ENCODE measurements around the gene TADA3.

TADA3 gene

GRCh38 chr3:9808345-9809037 is 16.2 kb upstream of the TADA3 start:
- H3K27me3 ChIP-seq (ENCODE audit: control insufficient read depth, insufficient read depth, low read length) = peaks cover 14% of the 10 kb centered on the region
- no peaks in the 10 kb centered on the region for H3K9me3 ChIP-seq (ENCODE audit: control insufficient read depth, insufficient read depth, low read length)
- peaks cover 8% of the 10 kb centered on the region for H3K4me1 ChIP-seq (ENCODE audit: control insufficient read depth, insufficient read depth, low read length)
- peaks cover 31% of the 10 kb centered on the region for H3K36me3 ChIP-seq (ENCODE audit: control insufficient read depth, insufficient read depth, low read length)
- no peak overlapping the region for H3K4me3 ChIP-seq (ENCODE audit: low read depth, low read length)
- H3K9ac ChIP-seq (ENCODE audit: low read depth, low read length) = no peak overlapping the region

GRCh38 chr3:9807981-9808344 is 15.7 kb upstream of the TADA3 start:
- H3K4me3 ChIP-seq (ENCODE audit: low read depth, low read length) = no peak overlapping the region
- H3K9me3 ChIP-seq (ENCODE audit: control insufficient read depth, insufficient read depth, low read length) = no peaks in the 10 kb centered on the region
- H3K4me1 ChIP-seq (ENCODE audit: control insufficient read depth, insufficient read depth, low read length) = peaks cover 8% of the 10 kb centered on the region
- H3K36me3 ChIP-seq (ENCODE audit: control insufficient read depth, insufficient read depth, low read length) = peaks cover 36% of the 10 kb centered on the region
- peaks cover 14% of the 10 kb centered on the region for H3K27me3 ChIP-seq (ENCODE audit: control insufficient read depth, insufficient read depth, low read length)
- no peak overlapping the region for H3K9ac ChIP-seq (ENCODE audit: low read depth, low read length)

- no peaks in the 10 kb centered on the region for H3K9me3 ChIP-seq (ENCODE audit: control insufficient read depth, insufficient read depth, low read length)
- peaks cover 14% of the 10 kb centered on the region for H3K27me3 ChIP-seq (ENCODE audit: control insufficient read depth, insufficient read depth, low read length)
- no peak overlapping the region for H3K4me3 ChIP-seq (ENCODE audit: low read depth, low read length)
- peaks cover 8% of the 10 kb centered on the region for H3K4me1 ChIP-seq (ENCODE audit: control insufficient read depth, insufficient read depth, low read length)
- no peak overlapping the region for H3K9ac ChIP-seq (ENCODE audit: low read depth, low read length)
- peaks cover 36% of the 10 kb centered on the region for H3K36me3 ChIP-seq (ENCODE audit: control insufficient read depth, insufficient read depth, low read length)
Observed at GRCh38 chr3:9806688-9807589, 14.7 kb upstream of the TADA3 start.

- Histone ChIP-seq H3K36me3 (ENCODE audit: control insufficient read depth, insufficient read depth, low read length) (peaks cover 43% of the 10 kb centered on the region), H3K9ac (ENCODE audit: low read depth, low read length) (no peak overlapping the region), H3K4me3 (ENCODE audit: low read depth, low read length) (no peak overlapping the region), H3K4me1 (ENCODE audit: control insufficient read depth, insufficient read depth, low read length) (peaks cover 8% of the 10 kb centered on the region), H3K27me3 (ENCODE audit: control insufficient read depth, insufficient read depth, low read length) (peaks cover 7% of the 10 kb centered on the region), H3K9me3 (ENCODE audit: control insufficient read depth, insufficient read depth, low read length) (no peaks in the 10 kb centered on the region)
Observed at GRCh38 chr3:9806137-9806536, 13.9 kb upstream of the TADA3 start.

GRCh38 chr3:9804996-9805395 is 12.7 kb upstream of the TADA3 start:
- H3K4me3 ChIP-seq (ENCODE audit: low read depth, low read length) = no peak overlapping the region
- peaks cover 52% of the 10 kb centered on the region for H3K36me3 ChIP-seq (ENCODE audit: control insufficient read depth, insufficient read depth, low read length)
- no peak overlapping the region for H3K9ac ChIP-seq (ENCODE audit: low read depth, low read length)
- no peaks in the 10 kb centered on the region for H3K27me3 ChIP-seq (ENCODE audit: control insufficient read depth, insufficient read depth, low read length)
- H3K4me1 ChIP-seq (ENCODE audit: control insufficient read depth, insufficient read depth, low read length) = peaks cover 4% of the 10 kb centered on the region
- no peaks in the 10 kb centered on the region for H3K9me3 ChIP-seq (ENCODE audit: control insufficient read depth, insufficient read depth, low read length)

GRCh38 chr3:9803494-9803893 is 11.2 kb upstream of the TADA3 start:
- H3K4me3 ChIP-seq (ENCODE audit: low read depth, low read length) = no peak overlapping the region
- H3K4me1 ChIP-seq (ENCODE audit: control insufficient read depth, insufficient read depth, low read length) = no peaks in the 10 kb centered on the region
- H3K9me3 ChIP-seq (ENCODE audit: control insufficient read depth, insufficient read depth, low read length) = no peaks in the 10 kb centered on the region
- no peak overlapping the region for H3K9ac ChIP-seq (ENCODE audit: low read depth, low read length)
- H3K27me3 ChIP-seq (ENCODE audit: control insufficient read depth, insufficient read depth, low read length) = no peaks in the 10 kb centered on the region
- H3K36me3 ChIP-seq (ENCODE audit: control insufficient read depth, insufficient read depth, low read length) = peaks cover 58% of the 10 kb centered on the region

- no peaks in the 10 kb centered on the region for H3K9me3 ChIP-seq (ENCODE audit: control insufficient read depth, insufficient read depth, low read length)
- no peak overlapping the region for H3K9ac ChIP-seq (ENCODE audit: low read depth, low read length)
- peaks cover 52% of the 10 kb centered on the region for H3K36me3 ChIP-seq (ENCODE audit: control insufficient read depth, insufficient read depth, low read length)
- H3K4me3 ChIP-seq (ENCODE audit: low read depth, low read length) = no peak overlapping the region
- H3K4me1 ChIP-seq (ENCODE audit: control insufficient read depth, insufficient read depth, low read length) = no peaks in the 10 kb centered on the region
- no peaks in the 10 kb centered on the region for H3K27me3 ChIP-seq (ENCODE audit: control insufficient read depth, insufficient read depth, low read length)
Observed at GRCh38 chr3:9800529-9800928, 8.3 kb upstream of the TADA3 start.

- Histone ChIP-seq H3K4me1 (ENCODE audit: control insufficient read depth, insufficient read depth, low read length) (no peaks in the 10 kb centered on the region), H3K36me3 (ENCODE audit: control insufficient read depth, insufficient read depth, low read length) (peaks cover 29% of the 10 kb centered on the region), H3K9ac (ENCODE audit: low read depth, low read length) (no peak overlapping the region)
Observed at GRCh38 chr3:9797196-9797945, 5.1 kb upstream of the TADA3 start.

GRCh38 chr3:9795207-9795606 is 2.9 kb upstream of the TADA3 start:
- H3K4me3 ChIP-seq (ENCODE audit: low read depth, low read length) = no peak overlapping the region
- no peaks in the 10 kb centered on the region for H3K27me3 ChIP-seq (ENCODE audit: control insufficient read depth, insufficient read depth, low read length)
- H3K9me3 ChIP-seq (ENCODE audit: control insufficient read depth, insufficient read depth, low read length) = no peaks in the 10 kb centered on the region
- H3K9ac ChIP-seq (ENCODE audit: low read depth, low read length) = no peak overlapping the region
- H3K36me3 ChIP-seq (ENCODE audit: control insufficient read depth, insufficient read depth, low read length) = peaks cover 18% of the 10 kb centered on the region
- H3K4me1 ChIP-seq (ENCODE audit: control insufficient read depth, insufficient read depth, low read length) = no peaks in the 10 kb centered on the region

More at GRCh38 chr3:9797196-9797945, 5.1 kb upstream of the TADA3 start:
- H3K4me3 ChIP-seq (ENCODE audit: low read depth, low read length) = no peak overlapping the region
- no peaks in the 10 kb centered on the region for H3K27me3 ChIP-seq (ENCODE audit: control insufficient read depth, insufficient read depth, low read length)
- no peaks in the 10 kb centered on the region for H3K9me3 ChIP-seq (ENCODE audit: control insufficient read depth, insufficient read depth, low read length)

GRCh38 chr3:9794400-9794799 is 2.1 kb upstream of the TADA3 start:
- no peaks in the 10 kb centered on the region for H3K27me3 ChIP-seq (ENCODE audit: control insufficient read depth, insufficient read depth, low read length)
- no peaks in the 10 kb centered on the region for H3K9me3 ChIP-seq (ENCODE audit: control insufficient read depth, insufficient read depth, low read length)
- no peak overlapping the region for H3K9ac ChIP-seq (ENCODE audit: low read depth, low read length)
- H3K36me3 ChIP-seq (ENCODE audit: control insufficient read depth, insufficient read depth, low read length) = peaks cover 15% of the 10 kb centered on the region
- no peaks in the 10 kb centered on the region for H3K4me1 ChIP-seq (ENCODE audit: control insufficient read depth, insufficient read depth, low read length)
- H3K4me3 ChIP-seq (ENCODE audit: low read depth, low read length) = no peak overlapping the region

GRCh38 chr3:9793161-9793781 is 998 bp upstream of the TADA3 start:
- H3K9ac ChIP-seq (ENCODE audit: low read depth, low read length) = peak overlapping the region; percentile 100
- peaks cover 18% of the 10 kb centered on the region for H3K36me3 ChIP-seq (ENCODE audit: control insufficient read depth, insufficient read depth, low read length)
- peak overlapping the region; percentile 99 for H3K4me3 ChIP-seq (ENCODE audit: low read depth, low read length)
- no peaks in the 10 kb centered on the region for H3K27me3 ChIP-seq (ENCODE audit: control insufficient read depth, insufficient read depth, low read length)
- H3K4me1 ChIP-seq (ENCODE audit: control insufficient read depth, insufficient read depth, low read length) = no peaks in the 10 kb centered on the region
- no peaks in the 10 kb centered on the region for H3K9me3 ChIP-seq (ENCODE audit: control insufficient read depth, insufficient read depth, low read length)
